Stimulated activated CD4-positive, alpha-beta T cell treated with anti-CD3 and anti-CD28 coated beads, Interleukin-12 subunit alpha, Interleukin-12 subunit beta, amount 100 ng/mL, for 4 hours (primary cell): ENCODE measurements around the gene STAC3.

ENCODE experiments used
- DNase-seq: peaks from one replicate; pipeline ENCODE4 v3.0.0-alpha.2; 2020

Gene STAC3

GRCh38 chr12:57222286-57223190, 28.4 kb downstream of the STAC3 start:
- DNase-seq = no peak

- no peak for DNase-seq
These were observed 29.6 kb downstream of the STAC3 start for GRCh38 chr12:57221169-57221917.

GRCh38 chr12:57220770-57221168, 30.2 kb downstream of the STAC3 start:
- no peak for DNase-seq

GRCh38 chr12:57219993-57220754, 30.8 kb downstream of the STAC3 start:
- DNase-seq = no peak

GRCh38 chr12:57219205-57219992, 31.6 kb downstream of the STAC3 start:
- no peak for DNase-seq

- no peak for DNase-seq
These were observed 32.7 kb downstream of the STAC3 start for GRCh38 chr12:57218030-57218853.

GRCh38 chr12:57216921-57217879, 33.8 kb downstream of the STAC3 start:
- no peak for DNase-seq

- peak; percentile 69 for DNase-seq
These were observed 34.7 kb downstream of the STAC3 start, which contains the start of gene NXPH4 for GRCh38 chr12:57216014-57216911. Gene NXPH4, plus strand, starts transcription at chr12:57216794. Its CDS starts 176 bp downstream, at chr12:57216970.

GRCh38 chr12:57215668-57216013, 35.3 kb downstream of the STAC3 start:
- DNase-seq = no peak

- no peak for DNase-seq
These were observed 35.9 kb downstream of the STAC3 start for GRCh38 chr12:57215065-57215464.

- DNase-seq = peak; percentile 66
These were observed 36.6 kb downstream of the STAC3 start for GRCh38 chr12:57214398-57214781.

GRCh38 chr12:57213763-57214397, 37.1 kb downstream of the STAC3 start:
- DNase-seq = no peak

GRCh38 chr12:57213058-57213715, 37.8 kb downstream of the STAC3 start:
- DNase-seq = peak; percentile 80

- DNase-seq = no peak
These were observed 38.3 kb downstream of the STAC3 start for GRCh38 chr12:57212701-57213057.

GRCh38 chr12:57211791-57212700, 38.9 kb downstream of the STAC3 start:
- DNase-seq = no peak

GRCh38 chr12:57210926-57211692, 39.9 kb downstream of the STAC3 start:
- no peak for DNase-seq
